Astrocyte of the hippocampus (primary cell): ENCODE measurements around the gene CHST11.

Experiments
- DNase-seq: peaks from one replicate; pipeline ENCODE4 v3.0.0; 2011; ENCODE audit warnings: low read depth, low spot score

Gene CHST11

DNA sequence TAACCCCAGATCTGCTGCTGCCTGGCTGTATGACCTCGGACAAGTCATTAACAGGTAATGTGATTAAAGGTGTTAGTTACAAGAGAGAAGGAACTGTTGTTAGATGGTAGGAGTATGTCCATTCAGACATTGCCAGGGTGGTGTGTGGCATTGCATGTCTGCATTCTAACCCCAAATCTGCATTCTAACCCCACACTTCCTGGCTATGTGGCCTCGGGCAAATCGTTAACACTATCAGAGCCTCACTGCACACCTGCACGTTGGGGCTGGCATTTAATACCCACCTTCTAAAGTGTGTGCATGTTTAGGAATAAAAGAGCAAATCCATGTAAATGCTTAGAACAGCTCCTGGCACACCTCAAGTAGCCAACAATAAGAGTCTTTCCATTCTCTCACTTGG lies 46.4 kb downstream of the CHST11 start:
- DNase-seq: no peak

- DNase-seq: no peak
Observed at GRCh38 chr12:104504146-104504545, 47.4 kb downstream of the CHST11 start.

- DNase-seq: peak; percentile 35
Observed at GRCh38 chr12:104505095-104505818, 48.5 kb downstream of the CHST11 start.

DNA sequence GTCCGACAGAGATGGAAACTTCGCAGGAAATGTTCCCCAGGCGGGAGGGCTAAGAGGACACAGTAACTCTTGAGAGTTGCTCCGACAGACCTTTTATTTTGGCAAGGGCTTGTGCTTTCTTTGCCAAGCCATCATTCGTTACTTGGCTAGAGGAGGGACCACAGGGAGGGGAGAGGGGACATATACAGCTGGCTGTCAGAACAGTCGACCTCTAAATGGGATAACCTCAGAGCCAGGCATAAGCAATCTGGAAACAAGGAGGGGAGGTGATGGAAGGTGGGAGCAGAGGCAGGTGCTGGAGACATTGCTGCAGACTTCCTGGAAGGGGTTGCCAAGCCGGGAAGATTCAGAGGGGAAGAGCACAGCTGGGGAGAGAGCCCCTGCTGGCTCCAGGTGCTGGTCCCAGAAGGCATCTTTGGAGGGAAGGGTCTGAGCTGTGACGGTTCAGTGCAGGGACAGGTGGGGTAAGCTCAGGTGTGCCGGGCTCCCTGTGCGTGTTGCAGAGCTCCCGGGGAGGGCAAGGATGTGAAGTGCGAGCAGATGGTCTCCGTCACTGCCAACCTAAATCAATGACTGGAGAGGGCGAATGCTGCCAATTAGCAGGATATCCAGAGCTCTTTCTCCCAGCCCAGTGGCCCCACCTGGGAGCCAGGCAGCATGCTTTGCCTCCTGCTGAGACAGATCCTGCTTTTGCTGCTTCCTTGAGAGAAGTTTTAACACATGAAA lies 50.1 kb downstream of the CHST11 start:
- DNase-seq: no peak

GRCh38 chr12:104507672-104508071 lies 50.9 kb downstream of the CHST11 start:
- DNase-seq: no peak

GRCh38 chr12:104508752-104509446 lies 52.2 kb downstream of the CHST11 start:
- no peak for DNase-seq

DNA sequence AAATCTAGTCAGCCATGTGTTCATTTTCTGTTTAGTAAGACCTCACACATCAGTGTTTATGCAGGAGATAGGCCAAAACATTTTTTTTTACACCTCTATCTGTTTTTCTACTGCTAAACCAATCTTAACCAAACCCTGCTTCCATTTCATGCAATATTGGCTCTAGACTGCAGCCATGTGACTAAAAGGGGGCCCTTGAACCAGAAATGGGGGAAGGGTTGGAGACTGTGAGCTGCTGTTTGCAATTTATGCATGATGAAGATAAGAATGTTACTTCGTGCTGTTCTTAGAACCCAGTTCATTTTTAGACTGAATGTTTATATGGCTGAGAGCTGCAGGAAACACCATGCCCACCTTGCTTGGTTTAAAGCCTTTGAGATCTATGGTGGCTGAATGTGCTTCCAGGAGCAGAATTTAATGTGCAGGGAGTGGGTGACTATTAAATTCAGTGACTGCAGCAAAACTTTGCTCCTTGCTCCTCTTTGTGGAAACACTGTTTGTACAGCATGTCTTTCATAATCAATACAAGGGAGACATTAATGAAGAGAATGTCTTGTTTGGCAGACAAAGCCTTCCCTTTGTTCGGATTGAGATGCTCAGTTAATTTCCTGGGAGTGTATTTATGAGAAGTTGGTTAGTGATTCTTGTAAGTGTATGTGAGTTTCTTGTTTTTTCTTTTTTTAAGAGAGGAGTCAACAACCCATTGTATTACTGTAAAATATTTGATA lies 53.6 kb downstream of the CHST11 start:
- no peak for DNase-seq

DNA sequence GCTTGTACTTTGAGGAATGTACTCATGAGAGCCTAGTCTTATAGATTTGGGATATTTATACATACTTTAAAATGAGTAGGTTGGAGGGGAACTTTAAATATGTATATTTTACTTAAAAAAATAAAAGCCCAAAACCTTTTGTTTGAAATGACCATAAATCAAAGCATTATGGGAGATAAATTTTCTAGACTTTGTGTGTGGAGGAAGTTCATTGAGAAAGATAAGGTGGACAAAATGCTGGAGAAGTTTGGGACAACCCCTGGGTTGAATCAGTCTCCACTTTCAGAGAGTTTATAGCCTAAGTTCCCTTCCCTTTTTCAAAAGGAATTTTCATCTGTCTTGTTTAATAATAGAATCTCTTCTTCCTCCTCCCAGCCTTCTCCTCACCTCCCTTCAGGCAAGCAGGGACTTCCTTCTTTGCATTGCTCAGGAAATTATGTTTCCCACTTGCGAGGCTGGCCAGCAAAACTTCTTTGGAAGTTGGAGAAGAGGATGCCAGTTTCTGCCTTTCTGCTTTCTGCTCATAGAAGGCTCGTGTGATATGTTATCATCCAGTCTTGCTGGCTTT lies 54.2 kb downstream of the CHST11 start:
- no peak for DNase-seq

DNA sequence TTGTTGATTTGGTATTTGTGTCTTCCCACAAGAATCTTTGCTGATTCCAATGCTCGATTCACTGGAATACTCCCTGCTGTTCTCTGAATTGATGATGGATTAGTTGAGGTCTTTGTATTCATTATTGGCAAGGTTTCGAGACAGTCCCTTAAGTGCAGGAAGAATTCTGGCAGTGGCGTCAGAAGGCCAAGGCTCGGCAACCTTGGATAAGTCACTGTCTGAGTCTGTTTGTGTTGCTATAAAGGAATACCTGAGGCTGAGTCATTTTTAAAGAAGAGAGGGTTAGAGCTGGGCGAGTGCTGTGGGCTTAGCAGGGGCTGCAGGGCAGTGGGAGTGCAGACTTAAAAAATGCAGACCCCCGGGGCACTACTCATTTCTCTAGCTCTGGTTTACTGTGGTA lies 56.9 kb downstream of the CHST11 start:
- DNase-seq: peak; percentile 67

DNA sequence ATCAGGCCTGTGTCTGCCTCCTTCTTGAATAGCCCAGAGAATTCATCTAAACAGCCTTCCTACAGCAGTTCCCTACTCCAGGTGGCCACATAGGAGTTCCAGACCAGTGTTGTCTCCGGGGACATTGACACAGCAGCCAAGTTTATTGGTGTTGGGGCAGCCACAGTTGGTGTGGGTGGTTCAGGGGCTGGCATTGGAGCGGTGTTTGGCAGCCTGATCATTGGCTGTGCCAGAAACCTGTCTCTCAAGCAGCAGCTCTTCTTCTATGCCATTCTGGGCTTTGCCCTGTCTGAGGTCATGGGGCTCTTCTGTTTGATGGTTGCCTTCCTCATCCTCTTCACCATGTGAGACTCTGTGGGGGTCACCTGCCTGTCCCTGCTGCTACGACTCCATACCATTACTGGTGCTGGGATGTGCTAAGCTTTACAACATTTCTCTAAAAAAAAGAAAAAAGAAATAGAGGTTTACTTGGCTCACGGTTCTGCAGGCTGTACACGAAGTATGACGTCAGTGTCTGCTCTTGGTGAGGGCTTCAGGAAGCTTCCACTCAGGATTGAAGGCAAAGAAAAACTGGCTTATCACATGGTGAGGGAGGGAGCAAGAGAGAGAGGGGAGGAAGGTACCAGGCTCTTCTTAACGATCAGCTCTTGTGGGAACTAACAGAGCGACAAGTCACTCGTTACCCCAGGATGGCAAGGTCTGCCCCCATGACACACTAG lies 57.5 kb downstream of the CHST11 start:
- no peak for DNase-seq

DNA sequence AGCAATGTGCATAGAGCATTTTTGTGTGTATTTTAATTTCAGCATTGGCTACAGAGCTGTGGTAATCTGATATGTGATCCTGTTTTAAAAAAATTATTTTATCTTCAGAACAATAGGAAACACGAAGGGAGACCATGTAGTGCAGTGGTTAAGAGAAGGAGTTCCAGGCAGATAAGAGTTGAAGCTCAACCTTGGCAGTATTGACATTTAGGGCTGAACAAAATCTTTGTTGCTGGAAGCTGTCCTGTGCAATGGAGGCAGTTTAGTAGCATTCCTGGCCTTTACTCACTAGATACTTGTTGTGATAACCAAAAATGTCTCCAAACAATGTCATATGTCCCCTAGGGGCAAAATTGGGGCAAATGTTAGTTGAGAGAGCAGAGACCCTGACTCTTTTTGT lies 59.2 kb downstream of the CHST11 start:
- no peak for DNase-seq

- DNase-seq: no peak
Observed at GRCh38 chr12:104516821-104517220, 60.1 kb downstream of the CHST11 start.

DNA sequence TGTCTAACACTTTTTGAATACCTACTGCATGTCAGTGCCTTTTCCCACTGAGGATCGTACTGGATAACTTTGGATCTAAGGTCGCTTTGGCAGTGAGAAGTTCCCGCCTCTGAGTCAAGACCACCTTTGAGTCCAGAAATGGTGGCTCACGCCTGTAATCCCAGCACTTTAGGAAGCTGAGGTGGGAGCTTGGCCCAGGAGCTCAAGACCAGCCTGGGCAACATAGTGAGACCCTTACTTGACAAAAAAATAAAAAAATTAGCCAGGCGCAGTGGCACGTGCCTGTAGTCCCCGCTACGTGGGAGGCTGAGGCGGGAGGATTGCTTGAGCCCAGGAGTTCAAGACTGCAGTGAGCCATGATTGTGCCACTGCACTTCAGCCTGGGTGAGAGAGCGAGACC lies 61.1 kb downstream of the CHST11 start:
- no peak for DNase-seq

DNA sequence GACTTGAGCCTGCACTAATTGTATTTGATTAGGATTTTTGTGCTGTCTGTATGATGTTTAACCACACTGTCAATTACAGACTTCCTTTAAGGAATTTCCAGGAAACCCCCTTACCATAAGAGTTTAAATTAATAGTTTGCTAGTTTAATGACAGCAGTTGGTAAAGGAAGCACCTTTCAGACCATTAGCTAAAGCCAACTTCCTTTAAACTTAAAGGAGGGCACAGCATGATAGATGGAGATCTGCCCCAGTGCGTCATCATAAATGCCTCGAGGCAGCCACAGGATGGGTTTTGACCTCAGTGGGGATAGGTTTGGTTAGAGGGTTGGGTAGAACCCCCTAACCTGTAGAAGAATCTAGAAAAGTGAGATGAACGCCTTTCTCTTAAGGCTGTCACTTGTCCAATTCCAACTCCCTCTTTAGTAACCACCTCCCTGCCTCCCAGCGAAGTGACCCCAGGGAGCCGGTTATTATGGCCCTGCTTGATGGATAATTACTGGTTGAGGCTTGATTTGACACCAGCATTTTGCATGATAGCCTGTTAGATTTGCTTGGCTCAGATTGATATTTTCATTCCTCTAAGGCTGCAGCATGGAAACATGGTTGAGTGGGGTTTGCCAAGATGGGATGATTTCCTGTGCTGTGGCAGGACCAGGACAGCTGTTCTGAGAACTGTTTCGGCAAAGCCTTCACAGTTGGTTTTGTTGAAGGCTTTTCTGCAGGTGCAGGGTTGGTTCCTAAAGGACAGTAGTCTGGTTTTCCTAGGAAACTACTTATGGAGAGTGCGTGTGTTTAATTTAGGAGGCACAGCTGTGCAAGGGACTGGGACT lies 62.7 kb downstream of the CHST11 start:
- DNase-seq: no peak

DNA sequence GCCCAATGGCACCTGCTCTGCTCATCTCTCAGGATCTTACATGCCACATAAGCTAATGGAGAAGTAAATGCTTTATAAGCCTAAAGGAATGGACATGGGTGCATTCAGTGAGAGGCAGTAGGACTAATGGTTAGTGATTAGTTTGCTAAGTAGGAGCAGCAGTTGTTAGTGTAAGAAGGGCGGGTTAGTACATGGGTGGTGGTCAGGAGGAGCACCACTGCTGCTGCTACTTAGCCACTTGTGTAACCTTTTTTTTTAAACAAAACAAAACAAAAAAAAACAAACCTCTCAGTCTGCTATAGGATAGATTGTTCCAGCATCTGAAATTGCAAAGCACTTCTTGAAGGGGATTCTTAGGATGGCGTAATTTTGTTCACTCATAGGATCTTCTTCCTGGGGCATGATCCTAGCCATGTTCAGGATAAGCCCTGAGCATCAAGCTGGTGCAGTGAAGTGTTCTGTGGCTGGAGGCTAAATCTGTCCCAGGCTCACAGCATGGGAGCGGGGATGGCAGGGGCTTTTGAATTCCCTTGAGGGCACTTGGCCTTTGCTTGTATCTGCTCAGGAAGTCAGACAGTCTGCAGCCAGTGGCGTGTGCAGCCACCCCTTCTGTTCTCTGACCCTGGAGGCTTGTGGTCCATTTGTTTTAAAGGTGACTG lies 63.6 kb downstream of the CHST11 start:
- no peak for DNase-seq

GRCh38 chr12:104521731-104522130 lies 65.0 kb downstream of the CHST11 start:
- peak; percentile 35 for DNase-seq

DNA sequence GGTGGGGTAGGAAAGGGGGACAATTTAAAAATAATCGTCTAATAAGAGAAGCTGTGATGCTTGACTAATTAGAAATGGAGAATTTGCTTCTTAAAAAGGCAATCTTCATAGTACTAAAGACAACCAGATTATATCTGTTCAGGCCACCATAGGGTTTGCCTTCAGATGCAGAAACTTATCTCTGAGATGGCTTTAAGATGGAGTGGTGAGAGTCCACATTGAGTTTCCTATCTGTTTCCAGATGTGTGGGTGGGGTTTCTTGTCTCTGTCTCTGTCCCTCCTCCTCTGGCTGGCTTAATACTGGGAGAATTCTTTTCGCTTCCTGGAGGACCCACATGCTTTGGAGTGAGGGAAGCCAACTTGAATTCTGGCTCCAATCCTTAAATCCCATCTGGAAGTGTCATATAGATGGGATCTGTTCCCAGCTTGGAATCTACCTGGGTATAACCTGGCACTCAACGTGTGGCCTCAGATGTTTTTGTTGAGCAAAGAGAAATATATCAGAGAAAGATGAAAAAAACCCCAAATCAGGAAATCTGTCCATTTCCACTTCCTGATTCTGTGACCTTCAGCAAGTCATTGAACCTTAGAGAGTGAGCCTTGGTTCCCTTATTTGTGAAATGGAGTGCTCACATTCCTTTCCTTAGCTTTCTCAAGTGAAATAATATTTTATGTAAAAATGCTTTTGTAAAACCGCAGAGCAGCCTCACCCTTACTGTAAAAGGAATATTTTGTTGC lies 66.4 kb downstream of the CHST11 start:
- DNase-seq: no peak

- DNase-seq: no peak
Observed at GRCh38 chr12:104524034-104524832, 67.5 kb downstream of the CHST11 start.
